CD1c-positive myeloid dendritic cell (primary cell): ENCODE data around the gene LYZL1.
"Not testable (repeated sequence)": the region's sequence is repeated elsewhere in the genome, so short reads cannot be mapped to it uniquely, and the experiment has no call there.

Experiments used
- DNase-seq: peaks from one replicate; pipeline ENCODE4 v3.0.0-alpha.2; 2016; ENCODE audit errors: extremely low spot score

The LYZL1 gene

DNA sequence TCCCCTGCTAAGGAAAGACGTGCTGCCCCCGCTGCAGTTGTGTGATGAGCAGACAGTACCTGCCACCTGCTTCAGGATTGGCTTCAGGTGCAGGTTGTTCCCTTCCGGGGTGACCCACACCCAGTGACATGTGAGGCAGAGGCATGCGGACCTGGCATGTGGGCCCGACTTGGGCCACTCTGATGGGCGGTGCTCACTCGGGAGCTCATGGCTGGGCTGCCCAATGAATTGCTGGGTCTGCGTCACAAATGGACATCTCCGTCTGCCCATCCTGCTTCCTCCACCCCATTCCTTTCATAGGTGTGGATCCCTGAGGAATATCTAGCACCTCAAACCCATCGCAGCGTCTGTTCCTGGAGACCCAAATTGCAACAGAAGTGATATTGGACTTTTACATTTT is 19.3 kb downstream of the LYZL1 start:
- DNase-seq = not testable (repeated sequence)

DNA sequence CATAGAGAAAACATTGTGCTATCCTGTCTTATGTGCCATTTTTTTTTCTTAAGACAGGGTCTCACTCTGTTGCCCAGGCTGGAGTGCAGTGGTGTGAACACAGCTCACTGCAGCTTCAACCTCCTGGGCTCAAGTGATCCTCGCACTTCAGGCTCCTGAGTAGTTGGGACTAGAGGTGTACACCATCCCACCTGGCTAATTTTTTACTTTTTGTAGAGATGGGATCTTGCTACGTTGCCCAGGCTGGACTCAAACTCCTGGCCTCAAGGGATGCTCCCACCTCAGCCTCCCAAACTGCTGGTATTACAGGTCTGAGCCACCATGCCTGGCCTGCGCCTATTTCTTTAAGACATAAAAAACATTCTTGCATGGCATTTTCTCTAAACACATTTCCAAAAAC is 20.6 kb downstream of the LYZL1 start:
- DNase-seq = no peak

DNA sequence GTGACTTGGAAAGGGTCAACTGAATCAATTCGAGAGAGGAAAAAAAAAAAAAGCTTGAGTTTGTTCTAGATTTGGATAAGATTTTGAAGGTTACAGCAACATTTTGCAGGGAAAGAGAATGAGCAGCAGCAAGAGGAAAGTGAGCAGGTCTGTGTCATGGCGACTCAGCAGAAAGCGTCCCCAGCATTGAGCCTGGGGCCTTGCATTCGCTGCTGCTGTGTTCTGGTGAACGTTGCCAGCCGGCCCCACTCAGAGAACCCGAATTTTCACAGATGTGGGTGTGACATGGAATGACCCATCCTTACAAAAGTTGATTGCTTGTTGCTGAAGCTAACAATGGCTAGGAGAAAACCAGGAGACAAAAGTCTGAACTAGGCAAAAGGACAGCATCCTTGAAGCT is 21.6 kb downstream of the LYZL1 start:
- DNase-seq = not testable (repeated sequence)

DNA sequence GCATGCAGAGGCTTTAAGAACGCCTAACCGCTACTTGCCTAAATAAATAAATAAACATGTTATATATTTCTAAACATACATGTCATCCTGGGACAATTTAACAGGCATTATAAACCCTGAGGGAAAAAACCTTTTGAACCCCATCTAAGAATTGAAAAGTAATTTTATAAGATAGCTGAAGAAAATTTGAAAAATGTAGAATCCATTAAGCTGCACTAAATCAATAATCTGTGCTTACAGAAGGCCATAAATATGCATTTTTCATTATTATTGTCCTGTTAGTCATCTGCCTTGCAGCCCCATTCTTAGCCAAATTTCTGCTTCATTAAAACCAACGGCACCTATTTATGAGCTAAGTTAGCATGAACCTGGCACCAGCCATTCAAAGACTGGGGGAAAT is 24.2 kb downstream of the LYZL1 start:
- DNase-seq = no peak

DNA sequence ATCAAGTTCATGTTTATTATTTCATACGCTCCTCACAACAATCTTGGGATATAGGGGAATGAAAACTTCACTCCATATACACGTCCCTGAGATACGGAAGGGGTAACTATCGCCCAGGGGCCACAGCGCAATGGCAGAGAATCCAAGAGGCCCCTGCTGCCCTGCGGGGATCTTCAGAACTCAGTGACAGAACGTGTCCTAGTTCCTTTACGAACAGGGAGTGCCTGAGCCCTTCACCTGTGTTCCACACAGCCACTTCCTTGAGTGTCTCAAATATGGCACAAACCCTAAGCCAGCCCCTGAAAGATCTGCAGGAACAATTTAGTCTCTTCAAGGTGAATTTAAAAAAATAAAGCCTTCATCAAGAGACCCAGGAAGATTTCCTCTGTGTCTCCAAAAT is 25.9 kb downstream of the LYZL1 start:
- no peak for DNase-seq

DNA sequence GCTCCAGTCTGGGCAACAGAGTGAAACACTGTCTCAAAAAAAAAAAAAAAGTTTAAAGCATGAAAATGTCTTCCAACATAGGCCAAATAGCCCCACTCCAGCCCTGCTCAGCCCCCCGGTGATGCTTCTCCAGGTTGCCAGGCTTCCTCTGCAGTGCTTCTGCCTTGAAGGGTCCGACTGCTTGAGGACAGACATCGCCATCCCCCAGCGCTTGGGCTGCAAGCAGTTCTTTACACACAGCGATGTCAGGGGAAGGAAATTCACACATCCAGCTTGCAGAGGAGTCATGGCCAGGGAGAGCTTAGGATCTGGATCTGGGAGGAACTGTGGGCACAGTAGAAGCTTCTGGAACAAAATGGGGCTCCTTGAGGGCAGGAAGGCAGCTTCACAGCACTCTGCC is 26.9 kb downstream of the LYZL1 start:
- no peak for DNase-seq

DNA sequence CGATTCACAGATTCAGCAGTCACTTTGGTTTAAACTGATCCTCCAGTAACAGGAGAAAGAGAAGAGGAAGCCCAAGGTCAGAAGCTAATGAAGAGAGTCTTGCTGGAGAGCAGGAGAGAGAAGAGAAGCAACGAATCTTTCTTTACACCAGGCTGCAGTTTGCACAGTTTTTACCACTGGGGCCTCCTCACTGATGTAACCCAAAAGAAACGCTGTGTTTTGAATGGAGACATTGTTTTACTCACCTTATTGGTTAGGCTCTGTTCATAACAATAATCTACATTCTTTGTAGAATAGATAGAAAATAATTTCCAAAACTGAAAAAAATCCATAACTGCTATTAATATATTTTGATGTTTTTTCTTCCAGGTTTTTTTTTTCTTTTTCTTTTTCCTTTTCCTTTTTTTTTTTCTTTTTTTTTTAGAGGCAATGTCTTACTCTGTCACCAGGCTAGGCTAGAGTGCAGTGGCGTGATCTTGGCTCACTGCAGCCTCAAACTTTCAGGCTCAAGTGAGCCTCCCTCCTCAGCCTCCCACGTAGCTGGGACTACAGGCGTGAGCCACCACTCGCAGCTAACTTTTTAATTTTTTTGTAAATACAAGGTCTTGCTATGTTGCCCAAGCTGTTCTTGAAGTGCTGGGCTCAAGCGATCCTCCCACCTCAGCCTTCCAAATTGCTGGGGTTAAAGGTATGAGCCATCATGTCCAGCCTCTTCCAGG is 27.6 kb downstream of the LYZL1 start:
- no peak for DNase-seq

DNA sequence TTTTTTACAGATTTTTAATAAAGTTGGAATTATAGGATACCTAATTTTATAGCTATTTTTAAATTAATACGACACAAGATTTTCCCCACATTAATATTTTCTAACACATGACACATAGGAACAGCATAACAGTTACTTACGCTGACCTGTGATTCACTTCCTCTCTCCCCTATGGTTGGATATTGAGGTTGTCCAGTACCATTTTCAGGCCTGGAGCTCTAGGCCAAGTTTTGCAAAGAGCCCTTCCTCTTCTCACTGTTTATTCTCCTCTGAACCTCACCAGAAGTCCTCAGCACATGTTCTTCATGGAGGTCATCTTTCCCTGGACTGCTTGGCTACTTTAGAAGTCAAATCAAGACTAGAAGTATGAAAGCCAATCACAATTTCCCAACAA is 28.2 kb downstream of the LYZL1 start:
- no peak for DNase-seq

DNA sequence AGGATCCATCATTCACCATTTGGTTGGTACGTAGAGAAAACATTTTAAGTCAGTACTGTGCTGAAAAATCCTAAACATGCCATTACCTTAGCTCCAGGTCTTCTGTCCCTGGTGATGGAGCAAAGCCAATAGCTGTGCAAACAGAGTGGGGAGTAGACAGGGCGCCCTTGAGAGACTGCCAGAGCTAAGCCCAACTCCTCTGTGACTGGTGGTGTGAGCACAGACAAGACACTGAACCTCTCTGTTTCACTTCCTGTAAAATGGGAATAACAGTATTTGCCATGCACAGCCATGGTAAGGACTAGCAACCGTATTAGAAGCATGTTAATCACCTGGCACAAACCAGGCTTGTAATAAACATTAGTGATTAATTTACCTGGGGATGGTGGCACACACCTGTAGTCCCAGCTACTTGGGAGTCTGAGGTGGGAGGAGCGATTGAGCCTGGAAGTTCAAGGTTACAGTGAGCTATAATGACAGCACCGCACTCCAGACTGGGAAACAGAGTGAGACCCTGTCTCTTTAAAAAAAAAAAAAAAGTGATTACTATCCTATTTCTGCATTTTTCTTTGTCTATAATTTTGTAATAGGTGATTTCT is 28.7 kb downstream of the LYZL1 start:
- no peak for DNase-seq

DNA sequence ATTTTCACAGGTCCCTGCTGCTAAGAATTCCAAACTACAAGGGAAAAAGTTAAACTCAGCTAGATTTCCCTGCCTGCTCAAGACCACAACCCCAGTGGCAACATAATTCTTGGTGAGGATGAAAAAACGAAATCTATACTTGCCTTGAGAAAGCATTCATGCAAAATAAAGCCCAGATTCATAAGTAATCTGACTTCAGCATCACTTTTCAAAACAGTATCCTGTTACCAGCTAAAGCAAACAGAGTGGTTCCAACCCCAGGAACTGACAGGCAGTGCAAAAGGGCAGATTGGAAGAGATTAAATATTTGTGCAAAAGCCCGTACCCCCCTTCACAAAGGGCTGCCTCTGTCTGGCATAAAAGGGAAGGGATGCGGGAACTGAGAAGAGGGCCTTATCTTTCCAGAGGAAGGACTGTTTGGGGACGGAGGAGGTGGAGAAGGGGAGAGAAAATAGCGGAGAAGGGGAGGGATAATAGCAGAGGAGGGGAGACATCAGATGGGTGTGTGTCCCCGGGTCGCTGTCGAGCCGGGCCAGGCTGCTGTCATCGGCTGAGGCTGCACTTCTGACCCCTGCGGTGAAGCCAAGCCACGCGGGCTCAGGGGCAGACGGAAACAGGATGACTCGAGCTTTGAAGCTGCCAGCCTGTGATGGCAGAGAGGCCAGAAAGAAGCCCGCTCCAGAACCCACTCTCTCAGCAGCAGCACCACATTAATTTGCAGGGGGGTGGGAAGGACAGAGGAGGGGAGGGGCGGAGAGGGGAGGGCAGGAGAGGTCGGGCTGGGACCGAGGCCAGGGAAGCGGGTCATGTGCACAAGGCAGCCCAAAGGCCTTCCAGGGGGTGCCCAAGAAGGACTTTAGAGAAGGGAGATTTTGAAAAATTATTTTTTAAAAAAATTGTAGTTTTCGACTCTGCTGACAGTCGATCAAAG is 29.5 kb downstream of the LYZL1 start:
- not testable (repeated sequence) for DNase-seq

DNA sequence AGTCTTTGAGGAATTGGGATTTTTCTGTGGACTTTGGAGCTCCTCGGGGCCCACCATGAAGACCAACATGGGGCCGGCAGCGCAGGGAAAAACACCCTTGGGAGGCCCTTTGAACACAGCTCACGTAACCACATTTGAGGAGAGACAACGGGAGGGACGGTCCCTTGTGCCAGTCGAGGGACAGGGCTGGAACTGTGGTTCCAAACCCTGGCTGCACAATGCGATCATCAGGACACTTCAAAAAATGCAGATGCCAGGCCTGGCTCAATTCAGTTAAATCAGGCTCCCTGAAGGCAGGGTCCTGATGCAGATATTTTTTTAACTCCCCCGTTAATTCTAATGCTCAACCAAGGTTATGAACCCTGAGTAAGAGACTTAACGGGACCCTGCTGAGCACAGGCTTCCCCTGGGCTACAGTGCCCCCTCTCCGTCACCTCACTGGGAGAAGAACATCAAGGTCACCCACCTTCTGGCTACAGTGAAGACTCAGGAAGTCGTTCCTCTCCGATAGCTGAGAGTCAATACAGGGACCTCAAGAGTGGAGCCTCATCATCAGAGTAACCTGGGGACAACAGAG is 30.4 kb downstream of the LYZL1 start:
- no peak for DNase-seq

DNA sequence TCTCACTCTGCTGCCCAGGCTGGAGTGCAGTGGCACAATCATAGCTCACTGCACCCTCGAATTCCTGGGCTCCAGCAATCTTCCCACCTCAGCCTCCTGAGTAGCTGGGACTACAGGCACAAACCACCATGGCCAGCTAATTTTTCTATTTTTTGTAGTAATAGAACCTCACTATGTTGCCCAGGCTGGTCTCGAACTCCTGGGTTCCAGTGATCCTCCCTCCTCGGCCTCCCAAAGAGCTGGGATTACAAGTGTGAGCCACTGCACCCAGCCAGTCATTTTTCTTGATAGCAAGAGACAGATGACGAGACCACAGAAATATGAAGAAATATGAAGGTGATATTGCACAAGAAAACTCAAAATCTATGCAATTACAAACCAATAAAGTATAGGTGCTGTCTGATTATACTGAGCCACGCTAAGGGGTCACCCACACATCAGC is 31.8 kb downstream of the LYZL1 start:
- DNase-seq = peak; percentile 1

DNA sequence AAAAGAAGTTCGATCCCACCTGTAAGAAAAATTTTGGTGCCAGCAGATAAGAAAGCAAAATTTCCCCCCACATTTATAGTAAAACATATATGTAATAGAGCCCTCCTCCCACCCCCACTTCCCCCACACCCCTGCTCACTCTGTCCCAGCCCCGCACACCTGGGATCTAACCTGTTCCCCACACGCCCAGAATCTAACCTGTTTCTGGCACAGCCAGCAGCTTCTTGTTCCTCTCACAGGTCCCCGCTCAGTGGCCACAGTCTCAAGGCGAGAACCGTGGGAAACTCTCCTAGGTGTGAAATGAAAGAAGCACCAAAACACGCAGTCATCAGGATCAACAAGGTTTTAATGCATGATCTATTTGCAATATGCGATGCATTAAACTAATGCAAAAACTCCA is 32.8 kb downstream of the LYZL1 start:
- no peak for DNase-seq

DNA sequence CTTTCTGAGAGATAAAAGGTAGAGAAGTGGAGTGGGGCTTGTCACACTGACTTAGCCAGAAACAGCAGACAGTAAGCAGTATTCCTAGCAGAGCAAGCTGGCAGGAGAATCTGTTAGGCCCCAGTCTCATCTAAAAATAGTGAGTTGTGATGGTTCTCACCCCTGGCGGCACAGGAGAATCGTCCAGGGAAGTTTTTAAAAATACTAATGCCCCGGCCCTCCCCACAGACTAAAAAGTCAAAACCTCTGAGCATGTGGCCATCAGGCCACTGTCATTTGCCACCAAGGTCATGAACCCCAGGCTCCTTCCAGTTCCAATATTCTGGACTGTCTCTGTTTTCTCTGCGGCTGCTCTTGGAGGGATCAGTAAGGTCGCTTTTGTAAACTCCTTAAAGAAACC is 34.0 kb downstream of the LYZL1 start:
- DNase-seq = no peak

DNA sequence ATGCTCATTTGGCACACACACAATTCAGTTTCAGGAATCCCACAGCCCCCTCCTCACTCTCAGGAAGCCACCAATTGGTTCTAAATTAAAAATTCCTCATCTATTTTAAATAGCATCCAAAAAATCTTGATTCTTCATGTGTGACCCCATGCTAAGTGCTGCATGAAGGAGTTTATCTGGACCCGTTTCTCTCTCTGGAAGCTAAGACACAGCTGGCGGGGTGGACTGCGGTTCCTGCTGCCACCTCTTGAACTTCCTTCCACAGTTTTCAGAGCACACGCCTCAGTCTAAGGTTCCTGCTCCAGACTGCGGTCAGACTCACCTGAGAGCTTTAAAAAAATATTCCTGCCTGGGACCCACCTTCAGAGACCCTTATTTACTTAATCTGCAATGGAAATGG is 34.5 kb downstream of the LYZL1 start:
- no peak for DNase-seq

DNA sequence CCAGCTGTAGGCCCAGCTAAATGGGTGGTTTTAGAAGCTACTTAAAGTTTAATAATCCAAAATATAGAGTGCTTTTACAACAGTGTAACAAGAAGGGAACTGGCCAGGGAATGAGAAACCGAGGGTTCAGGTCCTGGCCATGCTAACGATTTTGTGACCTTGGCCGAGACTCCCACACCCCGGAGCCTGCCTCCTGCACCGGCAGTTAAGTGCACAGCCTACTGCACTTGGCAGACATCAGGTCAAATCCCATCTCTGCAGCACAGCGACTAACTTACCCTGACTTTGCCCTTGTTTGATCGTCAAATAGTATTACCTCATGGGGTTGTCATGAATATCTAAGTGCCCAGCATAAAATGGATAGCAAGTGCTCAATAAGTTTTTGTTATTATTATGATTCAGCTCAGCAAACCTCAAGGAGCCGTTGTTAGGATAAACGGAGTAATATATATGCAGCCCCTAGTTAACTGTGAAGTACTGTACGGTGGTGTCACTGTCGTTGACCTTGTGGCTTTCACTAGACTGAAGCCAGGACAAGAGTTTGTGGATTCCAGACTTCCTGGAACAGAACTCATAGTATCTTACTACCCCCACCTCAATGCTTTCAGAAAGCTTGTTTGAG is 35.5 kb downstream of the LYZL1 start:
- DNase-seq = no peak

DNA sequence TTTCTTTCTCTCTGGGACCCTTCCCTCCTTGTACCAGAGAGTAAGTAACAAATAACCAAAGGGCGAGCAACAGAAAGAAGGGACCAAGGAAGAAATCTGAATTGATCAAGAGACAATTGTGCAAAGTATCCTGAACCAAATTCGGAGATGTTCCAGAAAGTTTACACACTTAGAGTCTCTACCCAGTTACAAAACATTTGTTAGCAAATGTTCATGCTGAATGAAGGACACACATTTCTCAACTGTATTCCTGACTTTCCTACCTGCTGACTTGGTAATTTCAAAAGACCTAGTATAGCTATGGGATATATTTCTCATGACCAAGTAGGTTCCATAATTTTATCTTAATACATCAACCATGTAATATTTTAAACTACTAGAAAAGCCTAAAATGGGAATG is 37.4 kb downstream of the LYZL1 start:
- DNase-seq = no peak

DNA sequence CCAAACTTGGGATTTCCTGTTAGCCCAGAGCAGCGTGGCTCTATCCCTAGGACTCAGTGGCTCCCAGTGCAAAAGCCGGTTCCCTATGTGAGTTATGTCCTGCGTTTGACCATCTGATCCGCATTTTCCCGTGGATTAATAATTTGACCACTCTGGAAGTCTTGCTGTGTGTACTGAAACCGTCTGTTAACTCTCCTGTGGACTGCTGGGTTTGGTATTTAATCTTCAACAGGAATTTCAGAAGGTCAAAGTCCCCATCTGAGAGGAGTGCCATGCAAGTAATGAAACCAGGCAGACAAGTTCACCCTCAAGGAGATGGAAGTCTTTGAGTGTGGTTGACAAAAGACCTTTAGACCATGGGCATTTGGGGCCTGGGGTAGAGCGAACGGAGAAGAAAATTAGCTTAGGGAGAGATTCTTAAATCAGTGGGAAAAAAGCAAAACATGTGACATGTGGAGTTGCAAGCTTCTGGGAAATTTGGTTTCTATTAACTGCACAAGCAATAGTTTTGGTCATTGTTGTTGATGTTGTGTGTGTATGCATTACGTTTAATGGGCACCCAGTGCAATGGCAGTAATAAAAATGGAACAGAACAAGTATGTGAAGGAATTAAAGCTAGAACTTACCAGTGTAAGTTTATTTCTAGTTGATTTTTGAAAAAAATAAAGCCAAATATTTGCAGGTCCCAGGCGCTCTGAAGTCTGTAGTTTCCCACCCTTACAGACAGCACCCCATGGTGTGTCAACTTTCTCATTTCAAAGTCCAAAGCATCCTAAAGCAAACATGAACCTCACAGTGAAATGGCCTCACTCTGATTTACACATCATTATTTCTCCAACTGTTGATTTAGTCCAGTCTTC is 38.2 kb downstream of the LYZL1 start:
- DNase-seq = no peak

DNA sequence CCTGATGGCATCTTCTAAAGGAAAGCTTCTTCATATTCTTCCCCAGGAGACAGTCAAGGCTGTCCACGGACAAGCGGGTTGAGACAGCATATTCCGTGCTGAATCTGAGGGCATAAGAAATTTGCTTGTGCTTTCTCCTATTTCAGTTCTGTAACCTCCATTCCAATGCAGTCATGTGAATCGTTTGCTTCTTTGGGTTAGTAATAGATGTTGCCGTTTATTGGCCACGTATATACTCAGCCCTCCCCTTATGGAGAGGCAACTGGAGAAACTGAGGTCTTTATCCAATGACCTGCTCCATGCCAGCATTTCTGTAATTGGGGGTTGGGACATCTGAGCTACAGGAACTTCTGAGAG is 38.9 kb downstream of the LYZL1 start:
- DNase-seq = no peak

DNA sequence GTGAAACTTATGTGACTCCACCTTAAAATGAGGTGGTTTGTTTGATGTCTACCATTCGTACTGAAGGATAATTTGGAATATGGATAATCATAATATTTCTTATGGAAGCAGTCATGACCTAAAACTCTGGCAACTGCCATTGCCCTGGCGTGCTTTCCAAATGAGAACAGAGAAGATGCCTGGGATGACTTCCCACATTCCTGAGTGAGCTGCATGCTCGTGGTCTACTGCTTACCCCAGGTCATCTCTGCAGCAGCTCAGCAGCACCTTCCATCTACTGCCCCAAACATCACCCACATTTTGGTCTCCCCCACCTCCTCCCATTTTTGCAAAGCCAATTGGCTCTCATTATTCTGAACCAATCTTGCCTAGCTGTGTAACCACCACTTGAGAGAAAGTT is 40.1 kb downstream of the LYZL1 start:
- DNase-seq = no peak

DNA sequence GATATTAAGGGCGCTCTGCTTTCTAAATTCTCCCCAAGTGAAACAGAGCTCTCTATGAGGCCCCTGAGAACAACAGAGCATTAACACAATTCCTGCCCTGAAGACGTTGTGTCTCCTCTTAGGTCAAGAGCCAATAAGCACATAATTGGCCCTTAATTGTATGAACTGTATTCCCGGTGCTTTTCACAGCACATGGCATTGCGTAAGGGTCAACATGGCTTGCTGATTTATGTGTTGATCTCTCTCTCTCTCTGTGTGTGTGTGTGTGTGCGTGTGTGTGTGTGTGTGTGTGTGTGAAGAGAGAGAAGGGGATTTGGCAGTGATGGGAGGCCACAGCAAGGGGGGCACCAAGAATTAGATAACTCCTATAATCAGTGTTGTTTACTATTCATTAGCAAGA is 40.5 kb downstream of the LYZL1 start:
- no peak for DNase-seq
